H54 (cell line): ENCODE measurements around the gene PRDM15.

ENCODE experiments used
- DNase-seq: peaks from one replicate; pipeline ENCODE4 v3.0.0; 2011; ENCODE audit warnings: low spot score, mixed read lengths; ENCODE audit not compliant: insufficient read length
- FAIRE-seq: peaks from 3 replicates; lab custom pipeline; 2011; peaks lifted over from hg19 to GRCh38; lab: Jason Lieb, UNC
- POLR2A ChIP-seq: IDR thresholded peaks from 2 replicates; pipeline ENCODE4 v1.6.1; 2011; ENCODE audit warnings: low read depth, mild to moderate bottlenecking, low read length

PRDM15 gene

DNA sequence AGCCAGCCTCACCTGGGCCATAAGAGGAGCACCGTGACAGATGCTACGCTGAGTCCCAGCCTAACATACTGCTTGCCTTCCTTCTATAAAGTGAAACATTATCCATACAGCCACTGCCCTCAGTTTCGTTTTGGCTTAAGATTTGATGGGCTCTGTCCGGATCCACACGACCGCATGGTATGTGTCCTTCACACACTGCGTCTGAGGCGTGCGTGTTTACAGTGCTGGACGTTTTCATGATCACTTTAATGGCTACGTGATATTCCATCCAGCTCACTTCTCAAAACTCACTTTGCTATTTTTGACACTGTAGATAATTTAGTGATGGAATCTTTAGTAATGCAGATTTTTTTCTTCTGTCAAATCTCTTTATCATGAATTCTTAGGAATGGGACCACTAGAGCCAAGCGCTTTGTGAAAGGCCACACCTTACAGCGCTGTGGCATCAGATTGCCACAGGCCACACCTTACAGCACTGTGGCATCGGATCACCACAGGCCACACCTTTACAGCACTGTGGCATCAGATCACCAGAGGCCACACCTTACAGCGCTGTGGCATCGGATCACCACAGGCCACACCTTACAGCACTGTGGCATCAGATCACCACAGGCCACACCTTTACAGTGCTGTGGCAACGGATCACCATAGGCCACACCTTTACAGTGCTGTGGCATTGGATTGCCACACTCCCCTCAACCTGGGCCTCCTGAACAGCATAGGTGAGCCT, 47.1 kb downstream of the PRDM15 start:
- DNase-seq = no peak
- no peak for TF ChIP-seq POLR2A
- no peak for FAIRE-seq

DNA sequence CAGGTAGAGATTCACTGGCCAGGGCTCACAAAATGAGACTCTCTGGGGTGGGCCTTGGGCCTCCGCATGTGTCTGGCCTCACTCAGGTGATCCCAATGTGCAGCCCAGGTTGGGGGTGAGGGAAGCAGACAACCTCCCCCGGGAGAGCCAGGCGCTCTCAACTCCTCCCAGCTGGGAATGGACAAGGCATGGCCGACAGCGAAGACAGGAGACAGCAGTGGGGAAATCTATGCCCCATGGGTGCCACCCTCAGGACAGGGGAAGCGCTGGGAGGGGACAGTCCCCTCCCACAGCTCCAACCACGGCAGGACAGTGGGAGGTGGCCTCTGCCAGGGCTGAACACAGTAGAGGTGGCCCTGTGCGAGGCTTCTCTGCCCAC, 47.7 kb downstream of the PRDM15 start:
- no peak for DNase-seq

DNA sequence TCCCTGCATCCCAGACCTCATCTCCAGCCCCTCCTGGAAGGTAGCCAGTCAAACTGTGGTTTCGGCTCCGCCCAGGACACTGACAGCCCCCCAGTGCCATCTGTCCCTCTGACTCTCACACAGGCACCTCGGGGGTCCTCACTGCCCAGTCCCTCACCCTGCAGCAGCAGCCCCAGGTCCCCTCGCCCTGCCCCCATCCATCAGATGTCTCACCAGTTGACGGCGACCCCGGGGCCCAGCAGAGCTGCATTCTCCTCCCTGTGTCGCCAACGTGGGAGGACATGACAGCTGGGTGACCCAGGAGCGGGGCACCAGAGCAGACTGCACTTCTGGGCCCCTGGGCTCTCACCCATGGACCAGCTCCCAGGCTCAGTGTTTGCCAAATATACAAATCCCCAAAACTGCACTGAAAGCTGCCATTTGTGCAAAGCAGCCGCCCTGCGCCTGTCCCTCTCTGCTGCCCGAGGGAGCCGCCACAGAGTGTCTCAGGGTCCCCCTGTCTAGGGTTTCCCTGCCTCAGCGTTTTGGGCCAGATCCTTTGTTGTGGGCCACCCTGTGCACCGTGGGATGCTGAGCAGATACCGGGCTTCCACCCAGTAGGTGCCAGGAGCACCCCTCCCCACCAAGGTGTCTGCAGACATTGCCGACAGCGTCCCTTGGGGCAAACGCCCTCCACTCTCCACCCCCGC, 48.2 kb downstream of the PRDM15 start:
- DNase-seq = no peak
- TF ChIP-seq POLR2A = no peak
- no peak for FAIRE-seq

More for the DNA sequence above, 47.7 kb downstream of the PRDM15 start:
- TF ChIP-seq POLR2A = no peak
- no peak for FAIRE-seq

DNA sequence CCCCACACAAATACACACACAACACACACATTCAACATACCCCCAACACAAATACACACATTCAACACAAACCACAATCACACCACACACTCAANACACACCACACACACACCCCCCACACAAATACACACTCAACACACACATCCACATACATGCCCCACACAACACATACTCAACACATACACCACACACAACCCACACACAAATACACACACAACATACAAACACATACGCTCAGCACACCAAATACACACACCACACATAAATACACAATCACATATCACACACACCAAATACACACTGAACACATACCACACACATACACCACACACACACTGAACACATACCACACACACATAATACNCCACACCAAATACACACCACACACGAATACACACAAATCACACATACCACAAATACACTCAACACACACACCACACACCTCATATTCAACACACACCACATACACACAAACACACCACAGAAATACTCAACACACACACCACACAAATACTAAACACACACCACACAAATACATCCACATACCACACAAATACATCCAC, 48.9 kb downstream of the PRDM15 start:
- DNase-seq = no peak
- FAIRE-seq = no peak
- TF ChIP-seq POLR2A = no peak

GRCh38 chr21:41828884-41829360, 50.2 kb downstream of the PRDM15 start:
- no peak for FAIRE-seq
- TF ChIP-seq POLR2A = no peak
- DNase-seq = no peak

DNA sequence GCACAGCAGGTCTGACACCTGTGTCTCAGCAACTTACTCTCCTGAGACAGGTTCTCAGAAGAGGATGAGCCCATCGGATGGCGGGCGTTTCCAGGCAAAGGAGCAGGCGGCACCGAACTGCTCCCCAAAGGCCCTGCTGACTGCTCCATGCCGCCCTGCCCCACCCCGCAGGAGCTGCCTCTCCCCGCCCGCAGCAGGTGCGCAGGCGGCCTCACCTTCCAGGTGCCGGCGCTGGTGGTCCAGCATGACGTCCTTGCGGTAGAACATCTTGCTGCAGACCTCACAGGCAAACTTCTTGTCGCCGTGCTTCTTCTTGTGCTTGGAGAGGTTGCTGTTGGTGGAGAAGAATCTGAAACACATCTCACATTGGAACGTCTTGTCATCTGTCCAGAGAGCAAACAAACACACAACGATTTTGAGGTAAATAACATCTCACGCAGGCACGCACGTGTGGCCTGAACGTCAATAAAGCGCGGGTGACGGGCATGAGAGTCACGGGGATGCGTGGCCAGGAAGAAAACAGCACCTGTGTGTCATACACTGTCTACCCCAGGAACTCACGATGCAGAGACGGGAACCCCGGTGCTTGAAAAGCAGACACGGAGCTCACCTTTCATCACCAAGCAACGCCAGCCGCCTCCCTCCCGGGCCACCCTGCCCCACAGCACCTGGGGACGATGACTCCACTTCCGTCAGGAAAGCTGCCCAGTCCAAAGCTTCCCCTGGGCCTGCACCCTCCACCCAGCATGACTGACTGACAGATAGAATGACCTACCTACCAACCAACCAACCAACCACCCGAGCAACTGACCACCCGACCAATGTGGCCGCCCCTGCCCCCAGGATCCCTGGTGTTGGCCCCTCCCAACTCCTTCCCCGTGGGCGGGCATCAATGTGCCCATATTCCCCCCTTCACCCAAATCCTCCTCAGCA, 50.9 kb downstream of the PRDM15 start:
- DNase-seq (no peak), FAIRE-seq (no peak)

GRCh38 chr21:41825881-41826280, 53.3 kb downstream of the PRDM15 start:
- TF ChIP-seq POLR2A = no peak
- DNase-seq (no peak), FAIRE-seq (no peak)

More for the DNA sequence above, 50.9 kb downstream of the PRDM15 start:
- no peak for TF ChIP-seq POLR2A

DNA sequence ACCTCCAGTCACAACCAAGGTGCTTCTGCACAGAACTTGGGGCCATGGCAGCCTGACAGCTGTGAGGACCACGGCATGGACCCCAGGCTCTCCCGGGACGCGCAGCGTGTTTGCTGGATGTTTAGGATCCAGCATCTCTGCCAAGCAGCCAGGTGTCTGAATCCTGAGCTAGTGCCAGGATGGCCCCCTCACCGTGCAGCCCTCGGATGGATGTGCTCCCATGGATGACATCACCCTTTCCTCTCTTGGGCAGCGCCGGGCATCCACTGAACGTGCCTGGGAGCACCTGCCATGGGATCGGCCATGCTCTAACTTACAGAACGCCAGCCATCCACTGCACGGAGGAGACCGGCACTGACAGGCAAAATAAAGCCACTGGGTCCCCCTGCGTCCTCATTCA, 53.9 kb downstream of the PRDM15 start:
- FAIRE-seq = no peak
- no peak for TF ChIP-seq POLR2A
- DNase-seq = no peak

- no peak for TF ChIP-seq POLR2A
- FAIRE-seq (no peak), DNase-seq (no peak)
These were observed 54.5 kb downstream of the PRDM15 start for GRCh38 chr21:41824466-41825207.

DNA sequence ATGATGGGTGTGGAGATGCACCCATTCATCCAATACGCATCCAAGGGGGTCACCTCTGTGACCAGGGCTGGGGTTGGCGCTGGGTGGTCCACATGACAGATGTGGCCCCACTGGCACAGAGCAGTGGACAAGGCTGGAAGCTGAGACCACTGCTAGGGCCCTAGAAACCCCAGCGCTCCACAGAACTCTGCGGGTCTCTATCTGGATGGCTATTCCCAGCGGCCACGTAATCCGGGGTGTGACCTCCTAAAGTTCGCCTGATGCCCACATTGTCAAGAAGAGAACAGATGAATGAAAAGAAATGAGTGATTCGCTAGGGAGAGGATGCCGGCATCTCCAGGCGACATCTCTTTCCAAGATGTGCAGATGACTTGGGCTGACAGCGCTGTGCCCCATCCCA, 55.2 kb downstream of the PRDM15 start:
- DNase-seq (no peak), FAIRE-seq (no peak)
- TF ChIP-seq POLR2A = no peak

GRCh38 chr21:41823166-41823565, 56.0 kb downstream of the PRDM15 start:
- TF ChIP-seq POLR2A = no peak
- DNase-seq (no peak), FAIRE-seq (no peak)

- no peak for FAIRE-seq
- TF ChIP-seq POLR2A = no peak
- no peak for DNase-seq
These were observed 57.2 kb downstream of the PRDM15 start for GRCh38 chr21:41821756-41822431.
